ENCODE results near the gene KRTAP5-3. TPM values are rescaled to one million over a fixed set of nuclear protein-coding genes. Genes with fewer than 3 reads are reported as not detected.

Gene KRTAP5-3
- total RNA-seq, 4 donors from 2014 or later: 16.2 TPM; not detected in 3

GRCh38 chr11:1569251-1569780 is 38.9 kb downstream of the KRTAP5-3 start:
- TF ChIP-seq CTCF (IDR thresholded peaks at IDR 0.05): no peak
- TF ChIP-seq POLR2A (IDR thresholded peaks at IDR 0.05): no peak
- no peak for DNase-seq (ENCODE audit: low spot score in 2 of 2)
- WGBS, 2 donors: 51 to 59% methylated on average over 11 to 12 of the region's 14 CpGs
- no peak overlapping the region for H3K4me3 ChIP-seq (ENCODE audit: low read depth, poor library complexity, severe bottlenecking)
- intact Hi-C loops (cut with DNase I; ENCODE audit: low total_unique reads): no loop called here

- no peak overlapping the region for H3K4me3 ChIP-seq (ENCODE audit: low read depth, poor library complexity, severe bottlenecking)
- TF ChIP-seq POLR2A (IDR thresholded peaks at IDR 0.05) (no peak), CTCF (IDR thresholded peaks at IDR 0.05) (no peak)
- DNase-seq (ENCODE audit: low spot score in 2 of 2): no peak
- intact Hi-C loops (cut with DNase I; ENCODE audit: low total_unique reads): no loop called here
- 71 to 77% methylated on average over 12 to 13 of the region's 13 CpGs for WGBS, 2 donors
These were observed 39.8 kb downstream of the KRTAP5-3 start for GRCh38 chr11:1568441-1568911.

DNA sequence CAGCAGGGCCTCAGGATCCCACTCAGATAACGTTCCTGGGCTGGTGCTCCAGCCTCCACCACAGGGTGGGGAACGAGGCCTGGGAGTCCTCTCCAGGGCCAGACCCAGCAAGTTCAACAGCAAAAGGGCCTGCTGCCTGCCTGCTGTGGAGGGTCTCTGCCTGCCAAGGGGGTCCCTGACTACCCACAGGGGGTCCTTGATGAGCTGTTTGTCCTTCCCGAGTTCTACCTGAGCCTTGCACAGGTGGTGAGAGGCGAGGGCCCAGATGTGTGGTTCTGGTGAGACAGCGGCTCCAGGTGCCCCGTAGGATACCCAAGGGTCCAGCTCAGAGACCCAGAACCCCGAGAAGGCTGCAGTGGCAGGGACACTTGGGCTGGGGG is 40.6 kb downstream of the KRTAP5-3 start:
- H3K4me3 ChIP-seq (ENCODE audit: low read depth, poor library complexity, severe bottlenecking): no peak overlapping the region
- intact Hi-C loops (cut with DNase I; ENCODE audit: low total_unique reads): no loop called here
- 72 to 81% methylated on average over 7 of the region's 7 CpGs for WGBS, 2 donors
- TF ChIP-seq POLR2A (IDR thresholded peaks at IDR 0.05) (no peak), CTCF (IDR thresholded peaks at IDR 0.05) (no peak)
- no peak for DNase-seq (ENCODE audit: low spot score in 2 of 2)

- no peak for TF ChIP-seq POLR2A (IDR thresholded peaks at IDR 0.05)
- TF ChIP-seq CTCF (IDR thresholded peaks at IDR 0.05): no peak
- no peak for DNase-seq (ENCODE audit: low spot score in 2 of 2)
- intact Hi-C loops (cut with DNase I; ENCODE audit: low total_unique reads): no loop called here
- 75% methylated on average over 11 to 12 of the region's 13 CpGs for WGBS, 2 donors
- H3K4me3 ChIP-seq (ENCODE audit: low read depth, poor library complexity, severe bottlenecking): no peak overlapping the region
These were observed 41.1 kb downstream of the KRTAP5-3 start for GRCh38 chr11:1567052-1567720.

DNA sequence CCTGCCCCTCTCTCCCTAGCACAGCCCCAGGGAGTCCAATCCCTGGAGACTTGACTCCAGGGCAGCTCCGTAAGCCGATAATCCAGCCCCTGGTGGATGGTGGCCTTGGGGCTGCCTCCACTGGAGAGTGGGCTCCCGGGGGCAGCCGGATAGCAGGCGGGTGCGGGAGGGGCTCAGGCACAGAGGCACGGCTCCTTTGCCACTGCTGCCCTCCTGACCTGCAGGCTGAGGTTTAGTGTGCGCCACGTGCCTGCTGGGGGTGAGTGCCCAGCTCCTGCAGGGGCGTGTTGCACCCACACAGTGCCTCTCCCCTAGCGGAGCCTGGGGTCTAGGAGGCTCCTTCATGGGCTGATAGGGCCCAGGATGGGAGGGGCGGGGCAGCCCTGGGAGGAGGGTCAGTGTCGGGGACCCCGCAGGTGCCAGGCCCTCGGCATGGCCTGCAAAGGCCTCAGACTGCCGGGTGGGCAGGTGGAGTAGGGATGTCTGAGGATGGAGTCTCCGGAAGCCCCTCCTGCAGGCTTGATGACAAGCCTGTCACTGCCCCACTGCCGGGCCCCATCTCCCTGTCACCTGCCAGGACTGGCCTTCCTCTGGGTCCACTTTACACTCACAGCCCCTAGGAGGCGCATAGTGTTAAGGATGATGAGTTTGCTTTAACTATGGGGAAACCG is 41.7 kb downstream of the KRTAP5-3 start:
- no peak for DNase-seq (ENCODE audit: low spot score in 2 of 2)
- WGBS, 2 donors: 80 to 87% methylated on average over 20 of the region's 20 CpGs
- TF ChIP-seq CTCF (IDR thresholded peaks at IDR 0.05) (no peak), POLR2A (IDR thresholded peaks at IDR 0.05) (no peak)
- no peak overlapping the region for H3K4me3 ChIP-seq (ENCODE audit: low read depth, poor library complexity, severe bottlenecking)
- intact Hi-C loops (cut with DNase I; ENCODE audit: low total_unique reads): no loop called here

Measured in lower leg skin (tissue), 4 donors.